GM12878 (cell line): ENCODE results near the gene NUCB1. TPM values are rescaled to one million over a fixed set of nuclear protein-coding genes. Genes with fewer than 3 reads are reported as not detected.

Experiments used
- ATF7 ChIP-seq: fragments of 450-650 bp; IDR thresholded peaks from 2 replicates; pipeline ENCODE4 v1.6.1; 2016; ENCODE audit warnings: low read depth, mild to moderate bottlenecking
- BCL11A ChIP-seq: IDR thresholded peaks from 2 replicates; pipeline ENCODE4 v1.6.1; 2011; ENCODE audit warnings: low read depth, low read length
- CBX3 ChIP-seq: fragments of 200-600 bp; sonication (generic); IDR thresholded peaks from 2 replicates; pipeline ENCODE4 v1.6.1; 2016; ENCODE audit warnings: low read depth, borderline replicate concordance
- CHD2 ChIP-seq: IDR thresholded peaks from 2 replicates; pipeline ENCODE4 v1.6.1; 2011; ENCODE audit warnings: low read depth, low read length, improper control_type of control experiment, borderline replicate concordance
- CHD4 ChIP-seq: fragments of 200-600 bp; sonication (generic); IDR thresholded peaks from 2 replicates; pipeline ENCODE4 v1.6.1; 2016; ENCODE audit warnings: mild to moderate bottlenecking
- CREB1 ChIP-seq: IDR thresholded peaks from 2 replicates; pipeline ENCODE4 v1.6.1; 2012; ENCODE audit warnings: low read depth, mild to moderate bottlenecking, inconsistent platforms
- GATAD2B ChIP-seq: fragments of 450-650 bp; conservative IDR thresholded peaks from 2 replicates; pipeline ENCODE4 v1.6.1; 2017; ENCODE audit warnings: low read depth, mild to moderate bottlenecking, moderate library complexity
- HDGF ChIP-seq: fragments of 450-650 bp; IDR thresholded peaks from 2 replicates; pipeline ENCODE4 v1.6.1; 2016; ENCODE audit warnings: antibody characterized with exemption
- JUNB ChIP-seq: IDR thresholded peaks from 2 replicates; pipeline ENCODE4 v1.6.1; 2016; ENCODE audit warnings: antibody characterized with exemption, mild to moderate bottlenecking
- MEF2A ChIP-seq: IDR thresholded peaks from 2 replicates; pipeline ENCODE4 v1.6.1; 2011; ENCODE audit warnings: low read depth, mild to moderate bottlenecking, low read length, moderate library complexity; ENCODE audit not compliant: insufficient read depth
- MEF2B ChIP-seq: fragments of 450-650 bp; IDR thresholded peaks from 2 replicates; pipeline ENCODE4 v1.6.1; 2018; ENCODE audit warnings: mild to moderate bottlenecking, moderate library complexity; ENCODE audit not compliant: partially characterized antibody, poor library complexity, severe bottlenecking
- NR2F1 ChIP-seq: fragments of 450-650 bp; conservative IDR thresholded peaks from 2 replicates; pipeline ENCODE4 v1.6.1; 2017; ENCODE audit warnings: mild to moderate bottlenecking
- PAX5 ChIP-seq: IDR thresholded peaks from 2 replicates; pipeline ENCODE4 v1.6.1; 2011; ENCODE audit warnings: low read depth, low read length, borderline replicate concordance
- POLR2AphosphoS5 ChIP-seq: IDR thresholded peaks from 2 replicates; pipeline ENCODE4 v1.6.1; 2011; ENCODE audit warnings: mild to moderate bottlenecking, low read length, inconsistent platforms
- RFX5 ChIP-seq: IDR thresholded peaks from 2 replicates; pipeline ENCODE4 v1.6.1; 2011; ENCODE audit warnings: low read depth, low read length, improper control_type of control experiment
- RUNX3 ChIP-seq: IDR thresholded peaks from 2 replicates; pipeline ENCODE4 v1.6.1; 2012; ENCODE audit warnings: low read length, inconsistent platforms
- SRF ChIP-seq, 2 experiments: IDR thresholded peaks; 2 replicates each; pipeline ENCODE4 v1.6.1; 2011; ENCODE audit warnings: low read depth in 2 of 2, low read length in 2 of 2, mild to moderate bottlenecking in 1 of 2, moderate library complexity in 1 of 2
- STAT1 ChIP-seq: fragments of 450-650 bp; conservative IDR thresholded peaks from 2 replicates; pipeline ENCODE4 v1.6.1; 2014; ENCODE audit warnings: antibody characterized with exemption, mild to moderate bottlenecking
- polyA plus RNA-seq, 11 experiments: library from polyadenylated mRNA; depleted of rRNA in 4 of 11; unstranded in 6 of 11; stranded (reverse) in 5 of 11; fragments of >200 nt; fragmentation: Nextera tagmentation in 4 of 11; fragmentation: Illumina TruSeq in 1 of 11; extraction: Ambion mirVana in 4 of 11; extraction: Trizol in 1 of 11; gene quantifications; 1 replicate in 1 of 11; 2 replicates in 10 of 11; pipeline versions ENCODE4 v1.2.1 to v1.2.3, GENCODE V29; 2011 to 2016; ENCODE audit warnings: inconsistent platforms in 2 of 11, missing spikeins in 2 of 11, low read depth in 1 of 11
- total RNA-seq, 4 experiments: library from RNA; depleted of rRNA in 3 of 4; stranded (reverse); fragments of >200 nt in 3 of 4; fragmentation: Illumina TruSeq in 1 of 4; extraction: Trizol in 1 of 4; gene quantifications; 2 replicates each; pipeline versions ENCODE4 v1.2.1 to v1.2.3, GENCODE V29; 2013 to 2021
- TF ChIP-seq, protein P1 (sequence below): fragments of 450-650 bp; formaldehyde crosslinking; IDR thresholded peaks from 2 replicates; pipeline ENCODE4 v1.4.0; 2020; ENCODE audit warnings: mild to moderate bottlenecking, moderate library complexity
- TF ChIP-seq, protein P2 (sequence below): fragments of 450-650 bp; IDR thresholded peaks from 2 replicates; pipeline ENCODE4 v1.6.1; 2016; ENCODE audit warnings: mild to moderate bottlenecking, moderate library complexity, borderline replicate concordance
- TF ChIP-seq, protein P3 (sequence below): fragments of 450-650 bp; IDR thresholded peaks from 2 replicates; pipeline ENCODE4 v1.6.1; 2017; ENCODE audit warnings: mild to moderate bottlenecking, low read depth, inconsistent platforms; ENCODE audit not compliant: poor library complexity, severe bottlenecking

Gene NUCB1
- total and polyA plus RNA-seq, 10 of the 15 experiments (the other 5 are each of a cell fraction or from before 2014, with no cell fraction given): 1.8 to 112 (median 44.5) TPM

DNA sequence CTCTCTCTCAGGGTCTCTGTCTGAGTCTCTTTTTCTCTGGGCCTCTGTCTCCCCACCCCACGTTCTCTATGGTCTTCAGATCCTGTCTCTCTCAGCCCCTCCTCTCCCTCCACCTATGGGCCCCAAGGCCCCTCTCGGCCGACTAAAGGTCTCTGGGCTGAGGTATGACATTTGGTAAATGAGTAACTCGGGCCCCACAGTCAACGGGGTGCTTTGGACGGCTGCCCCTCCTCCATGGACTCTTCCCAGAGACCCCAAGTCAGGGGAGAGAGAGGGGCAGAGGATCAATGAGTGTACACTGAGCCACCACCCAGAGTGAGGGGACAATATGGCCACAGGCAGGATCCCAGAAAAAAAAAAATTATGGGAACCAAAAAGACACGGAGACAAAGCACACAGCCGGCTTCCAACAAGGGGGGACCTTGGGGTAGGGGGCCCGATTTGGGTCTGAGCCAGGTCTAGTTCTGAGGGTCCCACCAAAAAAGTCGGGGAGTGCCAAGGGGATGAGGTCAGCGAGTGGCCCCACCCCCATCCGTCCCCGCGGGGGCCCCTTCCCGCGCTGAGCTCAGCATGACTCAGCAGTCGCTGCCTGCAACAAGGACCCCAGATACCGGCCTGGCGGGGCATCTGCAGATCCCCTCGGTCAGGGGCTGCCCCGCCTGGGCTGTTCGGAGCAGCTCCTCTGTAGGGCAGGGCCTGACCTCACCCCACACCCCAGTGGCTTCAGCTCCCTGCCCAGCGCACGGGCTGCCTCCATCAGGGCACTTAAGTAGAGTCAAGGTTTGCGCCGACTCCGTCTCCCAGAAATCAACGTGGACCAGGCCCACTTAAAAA lies 63.5 kb downstream of the NUCB1 start (continued):
- TF ChIP-seq CBX3 (no peak), STAT1 (no peak), GATAD2B (peak; percentile 69), POLR2AphosphoS5 (peak; percentile 45; the same call in 1 of the 2 replicates), PAX5 (peak; percentile 59; the same call in 1 of the 2 replicates), MEF2A (0 out of 2 replicates have a peak, but pooled peaks have one; percentile 22), CREB1 (peak; percentile 88), HDGF (0 out of 2 replicates have a peak, but pooled peaks have one; percentile 15), RFX5 (peak; percentile 93), MEF2B (peak; percentile 50), CHD4 (no peak), JUNB (peak; percentile 59), BCL11A (peak; percentile 69), CHD2 (peak; percentile 75), ATF7 (peak; percentile 96), NR2F1 (peak; percentile 73), RUNX3 (peak; percentile 57), SRF (IDR thresholded peaks at IDR 0.05; ENCODE audit: low read depth in 2 of 2, low read length in 2 of 2) (no peak)
- TF ChIP-seq, protein P1, sequence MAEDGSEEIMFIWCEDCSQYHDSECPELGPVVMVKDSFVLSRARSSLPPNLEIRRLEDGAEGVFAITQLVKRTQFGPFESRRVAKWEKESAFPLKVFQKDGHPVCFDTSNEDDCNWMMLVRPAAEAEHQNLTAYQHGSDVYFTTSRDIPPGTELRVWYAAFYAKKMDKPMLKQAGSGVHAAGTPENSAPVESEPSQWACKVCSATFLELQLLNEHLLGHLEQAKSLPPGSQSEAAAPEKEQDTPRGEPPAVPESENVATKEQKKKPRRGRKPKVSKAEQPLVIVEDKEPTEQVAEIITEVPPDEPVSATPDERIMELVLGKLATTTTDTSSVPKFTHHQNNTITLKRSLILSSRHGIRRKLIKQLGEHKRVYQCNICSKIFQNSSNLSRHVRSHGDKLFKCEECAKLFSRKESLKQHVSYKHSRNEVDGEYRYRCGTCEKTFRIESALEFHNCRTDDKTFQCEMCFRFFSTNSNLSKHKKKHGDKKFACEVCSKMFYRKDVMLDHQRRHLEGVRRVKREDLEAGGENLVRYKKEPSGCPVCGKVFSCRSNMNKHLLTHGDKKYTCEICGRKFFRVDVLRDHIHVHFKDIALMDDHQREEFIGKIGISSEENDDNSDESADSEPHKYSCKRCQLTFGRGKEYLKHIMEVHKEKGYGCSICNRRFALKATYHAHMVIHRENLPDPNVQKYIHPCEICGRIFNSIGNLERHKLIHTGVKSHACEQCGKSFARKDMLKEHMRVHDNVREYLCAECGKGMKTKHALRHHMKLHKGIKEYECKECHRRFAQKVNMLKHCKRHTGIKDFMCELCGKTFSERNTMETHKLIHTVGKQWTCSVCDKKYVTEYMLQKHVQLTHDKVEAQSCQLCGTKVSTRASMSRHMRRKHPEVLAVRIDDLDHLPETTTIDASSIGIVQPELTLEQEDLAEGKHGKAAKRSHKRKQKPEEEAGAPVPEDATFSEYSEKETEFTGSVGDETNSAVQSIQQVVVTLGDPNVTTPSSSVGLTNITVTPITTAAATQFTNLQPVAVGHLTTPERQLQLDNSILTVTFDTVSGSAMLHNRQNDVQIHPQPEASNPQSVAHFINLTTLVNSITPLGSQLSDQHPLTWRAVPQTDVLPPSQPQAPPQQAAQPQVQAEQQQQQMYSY: no peak
- TF ChIP-seq, protein P2, sequence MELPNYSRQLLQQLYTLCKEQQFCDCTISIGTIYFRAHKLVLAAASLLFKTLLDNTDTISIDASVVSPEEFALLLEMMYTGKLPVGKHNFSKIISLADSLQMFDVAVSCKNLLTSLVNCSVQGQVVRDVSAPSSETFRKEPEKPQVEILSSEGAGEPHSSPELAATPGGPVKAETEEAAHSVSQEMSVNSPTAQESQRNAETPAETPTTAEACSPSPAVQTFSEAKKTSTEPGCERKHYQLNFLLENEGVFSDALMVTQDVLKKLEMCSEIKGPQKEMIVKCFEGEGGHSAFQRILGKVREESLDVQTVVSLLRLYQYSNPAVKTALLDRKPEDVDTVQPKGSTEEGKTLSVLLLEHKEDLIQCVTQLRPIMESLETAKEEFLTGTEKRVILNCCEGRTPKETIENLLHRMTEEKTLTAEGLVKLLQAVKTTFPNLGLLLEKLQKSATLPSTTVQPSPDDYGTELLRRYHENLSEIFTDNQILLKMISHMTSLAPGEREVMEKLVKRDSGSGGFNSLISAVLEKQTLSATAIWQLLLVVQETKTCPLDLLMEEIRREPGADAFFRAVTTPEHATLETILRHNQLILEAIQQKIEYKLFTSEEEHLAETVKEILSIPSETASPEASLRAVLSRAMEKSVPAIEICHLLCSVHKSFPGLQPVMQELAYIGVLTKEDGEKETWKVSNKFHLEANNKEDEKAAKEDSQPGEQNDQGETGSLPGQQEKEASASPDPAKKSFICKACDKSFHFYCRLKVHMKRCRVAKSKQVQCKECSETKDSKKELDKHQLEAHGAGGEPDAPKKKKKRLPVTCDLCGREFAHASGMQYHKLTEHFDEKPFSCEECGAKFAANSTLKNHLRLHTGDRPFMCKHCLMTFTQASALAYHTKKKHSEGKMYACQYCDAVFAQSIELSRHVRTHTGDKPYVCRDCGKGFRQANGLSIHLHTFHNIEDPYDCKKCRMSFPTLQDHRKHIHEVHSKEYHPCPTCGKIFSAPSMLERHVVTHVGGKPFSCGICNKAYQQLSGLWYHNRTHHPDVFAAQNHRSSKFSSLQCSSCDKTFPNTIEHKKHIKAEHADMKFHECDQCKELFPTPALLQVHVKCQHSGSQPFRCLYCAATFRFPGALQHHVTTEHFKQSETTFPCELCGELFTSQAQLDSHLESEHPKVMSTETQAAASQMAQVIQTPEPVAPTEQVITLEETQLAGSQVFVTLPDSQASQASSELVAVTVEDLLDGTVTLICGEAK: no peak; the same call in 1 of the 2 replicates
- TF ChIP-seq, protein P3, sequence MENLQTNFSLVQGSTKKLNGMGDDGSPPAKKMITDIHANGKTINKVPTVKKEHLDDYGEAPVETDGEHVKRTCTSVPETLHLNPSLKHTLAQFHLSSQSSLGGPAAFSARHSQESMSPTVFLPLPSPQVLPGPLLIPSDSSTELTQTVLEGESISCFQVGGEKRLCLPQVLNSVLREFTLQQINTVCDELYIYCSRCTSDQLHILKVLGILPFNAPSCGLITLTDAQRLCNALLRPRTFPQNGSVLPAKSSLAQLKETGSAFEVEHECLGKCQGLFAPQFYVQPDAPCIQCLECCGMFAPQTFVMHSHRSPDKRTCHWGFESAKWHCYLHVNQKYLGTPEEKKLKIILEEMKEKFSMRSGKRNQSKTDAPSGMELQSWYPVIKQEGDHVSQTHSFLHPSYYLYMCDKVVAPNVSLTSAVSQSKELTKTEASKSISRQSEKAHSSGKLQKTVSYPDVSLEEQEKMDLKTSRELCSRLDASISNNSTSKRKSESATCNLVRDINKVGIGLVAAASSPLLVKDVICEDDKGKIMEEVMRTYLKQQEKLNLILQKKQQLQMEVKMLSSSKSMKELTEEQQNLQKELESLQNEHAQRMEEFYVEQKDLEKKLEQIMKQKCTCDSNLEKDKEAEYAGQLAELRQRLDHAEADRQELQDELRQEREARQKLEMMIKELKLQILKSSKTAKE: peak; percentile 13
